SIG-M5 treated with dmso at 0.1 percent for 504 hours (cell line): ENCODE results near the gene TRIO.

Experiments used
- DNase-seq: peaks from one replicate; lab custom pipeline; 2025; ENCODE audit not compliant: unreplicated experiment; lab: John Stamatoyannopoulos, UW

TRIO gene

DNA sequence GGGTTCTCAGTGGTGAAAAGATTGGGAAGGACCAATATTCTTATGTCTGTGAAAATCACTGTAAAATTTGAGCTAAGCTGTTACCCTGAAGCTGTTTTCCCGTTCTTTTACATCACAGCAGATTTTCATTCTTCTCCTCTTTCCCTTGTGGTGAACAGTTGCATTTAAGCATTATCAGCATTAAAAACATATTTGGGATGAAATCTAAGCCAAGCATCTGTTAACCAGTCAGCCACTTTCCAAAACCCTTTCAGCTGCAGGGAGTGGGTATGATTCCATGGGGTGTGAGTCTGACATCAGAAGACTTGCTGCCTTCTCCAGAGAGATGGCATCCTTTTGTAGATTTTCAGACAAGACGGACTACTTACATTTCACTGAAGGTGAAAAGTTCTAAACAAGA is 97.2 kb downstream of the TRIO start:
- no peak for DNase-seq

DNA sequence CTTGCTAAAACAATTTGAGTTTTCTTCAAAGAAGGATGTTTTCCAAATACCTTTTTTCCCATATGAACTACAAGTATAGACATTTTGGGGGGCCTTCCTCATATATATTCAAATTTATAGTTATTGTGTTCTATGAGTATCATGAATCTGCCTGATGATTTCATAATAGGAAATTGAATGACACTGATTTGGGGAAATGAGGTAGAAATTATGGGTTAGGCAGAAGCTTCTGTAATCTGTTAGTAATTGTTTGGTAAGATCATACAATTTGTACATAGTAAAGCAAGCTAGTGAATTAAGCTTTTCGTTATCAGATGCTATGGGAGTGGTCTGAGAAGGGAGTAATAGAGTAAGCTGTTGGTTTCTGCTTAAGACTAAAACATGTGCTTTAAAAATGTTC is 98.0 kb downstream of the TRIO start:
- no peak for DNase-seq

DNA sequence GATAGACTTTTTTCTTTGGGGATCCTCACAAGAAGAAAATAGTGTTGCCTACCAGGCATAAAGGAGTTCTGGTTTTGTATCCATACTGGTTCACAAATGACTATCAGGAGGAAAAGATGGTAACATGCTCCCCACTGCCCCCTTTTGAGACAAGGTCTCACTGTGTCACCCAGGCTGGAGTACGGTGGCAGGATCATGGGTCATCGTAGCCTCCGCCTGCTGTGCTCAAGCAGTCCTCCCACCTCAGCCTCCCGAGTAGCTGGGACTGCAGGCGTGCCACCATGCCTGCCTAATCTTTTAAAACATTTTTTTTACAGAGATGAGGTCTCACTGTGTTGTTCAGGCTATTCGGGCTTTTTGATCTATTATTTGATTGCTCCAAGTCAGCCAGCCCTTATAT is 99.3 kb downstream of the TRIO start:
- DNase-seq = no peak

DNA sequence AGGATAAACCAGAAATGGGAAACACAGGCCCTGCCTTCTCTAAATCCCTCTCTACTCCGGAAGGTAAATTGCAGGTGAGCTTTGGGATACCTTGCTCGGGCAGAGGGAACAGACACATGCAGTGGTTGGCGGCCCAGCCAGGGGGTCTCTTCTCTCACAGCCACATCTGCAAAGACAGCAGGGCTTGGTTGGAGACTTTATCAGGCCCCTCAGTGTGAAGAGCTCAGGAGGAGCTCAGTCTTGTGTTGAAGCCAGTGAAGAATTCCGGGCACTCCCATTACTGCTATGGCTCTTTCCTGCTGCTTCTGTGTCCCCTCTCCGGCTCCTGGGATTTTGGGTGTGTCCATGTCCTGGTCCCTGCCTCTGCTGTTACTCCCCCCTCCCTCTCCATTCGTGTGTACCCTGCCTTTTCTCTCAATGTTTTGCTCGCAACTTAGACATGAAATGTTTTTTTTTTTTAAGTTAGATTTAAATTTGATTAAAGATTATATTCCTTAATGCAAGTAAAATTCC is 99.8 kb downstream of the TRIO start:
- DNase-seq = no peak

DNA sequence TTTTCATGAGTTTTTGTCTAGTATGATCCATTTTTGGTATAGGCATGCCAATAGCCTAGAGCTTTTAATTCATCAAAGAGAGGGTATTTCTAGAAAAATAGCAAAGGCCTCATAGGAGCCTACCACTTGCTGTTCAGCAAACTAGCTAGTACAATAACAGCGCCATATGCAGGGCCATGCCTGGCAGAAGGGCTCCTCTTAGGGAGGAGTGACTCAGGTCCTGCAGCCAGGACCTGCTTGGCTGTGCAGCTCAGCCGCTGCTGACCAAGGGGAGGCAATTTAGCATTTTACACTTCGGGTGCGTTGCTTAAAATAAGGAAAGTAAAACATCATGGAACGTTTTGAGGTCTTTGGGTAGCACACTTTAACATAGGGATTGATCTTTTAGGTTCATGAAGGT is 100.6 kb downstream of the TRIO start:
- DNase-seq = no peak

DNA sequence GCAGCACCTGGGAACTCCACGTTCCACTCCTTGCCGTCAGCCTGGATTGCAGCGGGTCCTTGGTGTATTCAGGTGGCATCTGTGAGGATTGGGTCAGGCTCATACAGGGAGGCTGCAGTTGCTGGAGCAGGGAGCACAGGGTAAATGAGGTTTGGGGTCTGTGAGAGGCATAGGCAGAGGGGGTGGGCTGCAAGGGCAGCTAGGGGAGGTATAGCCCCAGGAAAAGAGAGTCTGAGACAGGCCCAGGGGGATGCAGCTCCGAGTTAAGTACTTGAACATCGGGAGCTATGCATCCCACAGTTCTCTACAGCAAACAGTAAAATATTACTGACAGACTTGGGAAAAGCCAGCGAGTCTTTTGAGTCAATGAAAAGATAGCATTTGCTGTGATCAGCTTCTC is 101.6 kb downstream of the TRIO start:
- DNase-seq = no peak

DNA sequence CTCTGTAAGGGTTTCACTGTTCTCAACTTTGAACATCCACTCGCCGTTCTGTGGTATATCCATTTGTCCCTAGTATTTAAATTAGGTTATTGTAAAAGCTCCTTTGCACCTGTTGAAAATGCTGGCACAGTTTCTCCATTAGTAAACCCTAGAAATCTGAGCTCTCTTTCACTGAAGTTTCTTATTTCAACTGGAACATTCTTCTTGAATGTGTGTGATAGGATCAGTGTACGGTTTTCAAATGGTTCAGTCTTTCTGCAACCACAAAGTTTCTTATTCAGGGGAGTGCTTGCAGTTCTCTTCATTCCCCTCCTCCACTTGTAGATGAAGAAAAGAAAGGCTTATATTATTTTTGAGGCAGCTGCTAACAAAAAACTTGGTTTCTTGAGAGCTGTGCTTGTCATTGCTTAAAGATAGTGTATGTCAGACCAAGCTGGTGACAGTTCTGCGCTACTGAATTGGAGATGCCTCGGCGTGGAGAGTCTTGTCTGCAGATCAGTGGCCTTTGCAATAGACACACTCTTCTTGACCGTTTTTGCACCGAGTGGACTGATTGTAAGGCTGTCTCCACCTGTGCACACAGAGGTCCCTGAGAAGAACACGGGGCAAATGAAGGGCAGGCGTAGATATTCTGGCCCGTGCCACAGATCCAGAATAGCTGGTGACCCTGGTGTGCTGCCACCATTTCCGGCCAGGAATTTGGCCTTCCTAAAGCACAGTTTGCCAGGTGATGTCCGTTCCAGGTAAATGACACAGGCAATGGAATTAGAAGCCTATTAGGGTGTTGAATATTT is 102.2 kb downstream of the TRIO start:
- DNase-seq = no peak

DNA sequence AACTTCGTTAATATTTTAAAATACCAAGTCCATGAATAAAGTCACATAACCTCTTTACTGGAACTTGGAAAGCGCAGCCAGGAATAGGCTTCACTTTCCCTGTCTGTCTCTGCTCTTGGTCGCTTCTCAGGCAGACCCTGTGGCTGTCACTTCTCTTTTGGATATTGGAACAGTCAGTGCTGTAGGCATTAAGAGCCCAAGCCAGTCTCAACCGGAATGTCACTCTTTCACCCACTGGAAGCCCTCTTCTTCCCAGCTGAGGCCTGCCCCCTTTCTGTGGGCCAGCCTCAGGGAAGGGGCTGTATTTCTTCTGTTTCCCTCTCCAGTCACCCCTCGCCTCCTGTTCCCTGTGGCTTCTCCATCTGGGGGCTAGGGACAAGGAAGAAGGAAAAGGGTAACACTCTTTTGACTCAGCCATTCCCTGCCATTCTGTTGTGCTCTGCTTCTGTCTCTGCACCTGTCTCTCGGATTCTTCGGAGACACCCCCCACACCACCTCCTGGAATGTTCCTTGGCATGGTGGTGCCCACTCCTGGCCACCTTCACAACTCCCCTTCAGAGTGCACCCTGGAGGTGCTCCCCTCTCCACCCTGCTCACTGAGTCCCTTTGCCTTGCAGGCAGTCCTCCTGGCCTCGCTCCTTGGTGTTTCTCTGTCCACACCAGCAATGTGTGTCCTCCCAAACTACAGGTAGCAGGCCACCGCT is 103.4 kb downstream of the TRIO start:
- no peak for DNase-seq

DNA sequence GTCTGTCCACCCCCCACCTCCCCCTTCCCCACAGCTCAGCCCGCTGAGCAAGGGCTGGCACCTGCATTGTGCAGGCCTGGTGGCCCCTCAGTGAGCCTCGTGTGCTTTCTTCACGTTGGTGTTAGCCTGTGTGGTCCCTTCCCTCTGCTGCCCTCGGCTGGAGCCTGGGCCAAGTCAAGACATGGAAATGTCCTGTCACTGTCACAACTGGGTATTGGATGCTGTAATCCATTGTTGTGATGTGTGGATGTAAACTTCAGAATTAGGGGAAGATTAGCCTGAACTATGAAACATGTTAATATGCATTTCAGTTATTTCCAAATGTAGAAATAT is 103.9 kb downstream of the TRIO start:
- no peak for DNase-seq

DNA sequence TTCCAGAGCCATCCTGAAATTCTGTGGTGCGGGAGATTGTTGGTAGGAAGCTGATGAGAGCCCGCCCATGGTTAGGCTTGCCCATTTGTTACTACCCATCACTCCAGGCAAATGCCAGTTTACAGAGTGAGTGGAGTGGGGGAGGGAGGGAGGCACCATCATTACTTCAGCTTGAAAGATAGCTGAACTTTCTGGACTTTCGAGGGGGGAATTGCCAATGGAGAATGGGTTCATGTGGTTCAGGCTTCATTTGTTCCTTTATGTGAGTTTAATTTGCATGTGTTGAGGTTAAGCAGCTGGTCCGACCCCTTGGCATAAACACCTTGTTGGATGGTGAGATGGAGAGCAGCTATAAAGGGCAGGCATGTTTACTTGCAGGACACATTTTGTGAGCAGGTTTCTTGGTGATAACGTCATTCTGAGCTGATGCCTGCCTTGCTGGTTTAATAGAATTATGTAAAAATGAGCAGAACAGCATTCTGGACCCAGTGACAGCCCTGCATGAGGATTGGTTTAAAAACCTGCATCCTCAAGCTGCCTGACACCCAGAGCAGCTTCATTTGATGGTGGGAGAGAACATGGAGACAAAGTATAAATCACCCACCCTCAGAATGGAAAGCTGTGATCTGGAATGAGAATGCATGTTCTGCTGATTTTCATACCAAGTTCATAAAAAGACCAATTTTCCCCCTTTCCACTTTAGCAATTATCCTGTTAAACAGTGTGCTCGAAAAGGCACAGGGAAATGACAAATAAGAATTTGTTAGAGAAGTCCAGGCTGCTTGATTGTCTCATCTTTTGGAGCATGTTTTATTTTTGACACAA is 106.3 kb downstream of the TRIO start:
- no peak for DNase-seq

DNA sequence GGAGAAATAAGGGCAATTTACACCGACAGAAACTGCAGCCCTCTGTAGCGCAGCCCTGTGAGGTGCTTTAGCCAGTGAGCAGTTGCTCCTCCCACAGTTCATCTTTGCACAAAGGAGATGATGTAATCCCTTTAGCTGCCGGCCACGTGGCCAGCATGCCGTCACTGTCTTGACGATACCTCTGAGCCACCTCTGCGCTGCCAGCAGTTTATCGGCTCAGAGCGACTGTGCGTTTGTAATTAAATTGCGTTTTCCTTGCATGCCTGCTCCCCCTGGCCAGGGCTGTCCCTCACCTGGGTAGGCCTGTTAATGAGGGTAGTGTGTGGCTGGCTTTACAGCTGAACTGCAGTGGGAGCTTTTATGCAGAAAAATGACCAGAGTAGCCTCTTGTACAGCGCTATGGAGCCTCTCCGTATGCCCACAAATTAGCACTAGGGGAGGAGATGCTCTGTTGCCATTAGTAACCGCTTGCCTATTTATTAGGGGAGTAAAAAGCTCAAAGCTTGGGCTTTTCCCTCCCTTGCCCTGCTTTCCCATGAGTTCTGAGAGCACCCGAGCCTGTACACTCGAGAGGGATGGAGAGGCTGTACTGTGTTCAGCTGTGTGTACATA is 107.0 kb downstream of the TRIO start:
- DNase-seq = no peak

DNA sequence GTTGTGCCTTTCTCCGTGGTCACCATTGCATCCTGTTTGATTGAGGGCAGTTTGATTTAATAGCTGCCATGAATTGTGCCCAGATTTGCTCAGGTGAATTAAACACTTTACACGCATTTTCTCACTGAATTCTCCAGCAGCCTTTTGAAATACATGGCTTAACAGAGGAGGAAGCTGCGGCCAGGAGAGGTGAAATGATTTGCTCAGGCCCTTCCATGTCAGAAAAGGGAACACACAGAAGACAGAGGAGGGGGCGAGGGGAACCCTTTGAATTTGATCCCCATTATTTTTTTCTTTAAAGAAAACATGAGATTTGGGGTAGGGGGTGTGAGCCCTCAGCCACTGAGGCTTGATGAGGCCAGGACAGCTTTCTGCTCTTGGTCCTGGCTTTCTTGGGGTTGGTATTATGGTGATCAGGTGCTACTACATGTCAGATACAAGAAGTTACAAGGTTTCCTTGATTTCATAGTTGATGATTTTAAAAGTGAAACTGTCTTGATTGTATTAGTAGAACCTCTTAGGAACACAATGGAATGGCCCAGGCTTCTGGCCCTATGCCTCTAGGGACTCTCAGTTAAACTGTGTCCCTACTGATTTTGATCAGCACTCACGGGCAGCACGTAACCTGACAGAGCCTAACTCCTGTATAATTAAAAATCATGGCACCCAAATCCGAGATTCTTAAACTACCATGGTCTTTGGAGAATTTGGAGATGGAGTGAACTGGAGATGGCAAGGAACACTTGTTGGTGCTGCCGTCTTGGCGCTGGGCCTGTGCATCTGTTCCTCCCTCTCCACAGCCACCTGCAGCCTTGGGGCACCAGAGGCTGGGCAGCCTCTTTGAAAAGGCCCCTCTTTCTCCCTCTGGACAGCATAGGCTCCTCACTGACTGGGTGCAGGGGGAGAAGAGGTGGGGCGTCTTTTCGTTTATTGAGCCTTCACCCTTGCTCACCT is 107.9 kb downstream of the TRIO start:
- DNase-seq = no peak

DNA sequence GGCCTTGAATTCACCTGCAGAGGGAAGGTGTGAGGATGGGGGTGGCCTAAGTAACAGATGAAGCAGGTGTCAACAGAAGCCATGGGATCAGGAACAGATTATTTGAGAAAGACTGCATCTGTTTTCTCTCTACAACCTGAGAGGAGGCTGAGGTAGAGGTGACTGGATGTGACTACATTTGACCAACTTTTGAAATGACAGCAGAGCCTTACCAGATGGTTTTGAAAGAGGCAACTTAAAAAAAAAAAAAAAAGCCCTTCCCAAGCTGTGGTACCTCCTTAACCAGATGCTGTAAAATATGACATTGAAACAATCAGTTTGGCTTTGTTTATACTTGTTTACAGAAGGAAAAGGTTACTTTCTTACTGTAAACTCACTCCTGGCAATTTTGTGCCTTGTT is 108.6 kb downstream of the TRIO start:
- no peak for DNase-seq

DNA sequence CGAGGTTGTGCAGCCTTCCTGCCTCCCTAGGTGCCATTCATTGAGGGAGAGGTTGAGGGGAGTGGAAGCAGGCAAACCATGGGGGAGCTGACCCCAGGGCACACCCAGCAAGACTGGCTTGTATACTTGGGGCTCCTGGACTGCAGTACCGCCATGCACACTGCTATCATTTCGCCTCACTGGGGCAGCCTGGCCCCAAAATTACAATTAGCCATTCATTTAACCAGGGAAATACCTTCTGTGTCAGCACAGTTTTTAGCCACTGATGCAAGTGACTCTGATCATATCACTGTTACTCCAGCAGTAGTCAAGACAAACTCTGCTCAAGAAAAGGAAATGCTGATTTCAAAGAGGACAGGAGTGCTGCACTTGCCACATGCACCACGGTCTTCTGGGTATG is 109.7 kb downstream of the TRIO start:
- no peak for DNase-seq

DNA sequence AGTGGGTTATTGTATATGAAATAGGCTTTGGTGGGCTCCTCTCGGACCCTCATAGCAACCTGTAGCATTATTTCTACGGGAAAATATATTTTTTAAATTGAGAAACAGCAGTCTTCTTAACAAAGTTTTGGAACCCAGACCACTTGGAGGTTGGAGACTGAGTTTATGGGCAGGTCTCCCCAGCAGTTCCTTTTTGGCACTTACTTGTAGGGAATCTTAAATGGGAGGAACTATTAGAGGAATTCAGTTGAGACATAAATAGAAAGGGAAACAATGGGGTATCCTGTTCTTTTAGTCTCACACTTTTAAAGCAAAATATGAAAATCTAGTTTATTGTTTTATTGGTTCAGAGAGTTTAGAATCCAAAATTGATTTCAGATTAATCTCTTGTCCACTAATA is 111.5 kb downstream of the TRIO start:
- no peak for DNase-seq

DNA sequence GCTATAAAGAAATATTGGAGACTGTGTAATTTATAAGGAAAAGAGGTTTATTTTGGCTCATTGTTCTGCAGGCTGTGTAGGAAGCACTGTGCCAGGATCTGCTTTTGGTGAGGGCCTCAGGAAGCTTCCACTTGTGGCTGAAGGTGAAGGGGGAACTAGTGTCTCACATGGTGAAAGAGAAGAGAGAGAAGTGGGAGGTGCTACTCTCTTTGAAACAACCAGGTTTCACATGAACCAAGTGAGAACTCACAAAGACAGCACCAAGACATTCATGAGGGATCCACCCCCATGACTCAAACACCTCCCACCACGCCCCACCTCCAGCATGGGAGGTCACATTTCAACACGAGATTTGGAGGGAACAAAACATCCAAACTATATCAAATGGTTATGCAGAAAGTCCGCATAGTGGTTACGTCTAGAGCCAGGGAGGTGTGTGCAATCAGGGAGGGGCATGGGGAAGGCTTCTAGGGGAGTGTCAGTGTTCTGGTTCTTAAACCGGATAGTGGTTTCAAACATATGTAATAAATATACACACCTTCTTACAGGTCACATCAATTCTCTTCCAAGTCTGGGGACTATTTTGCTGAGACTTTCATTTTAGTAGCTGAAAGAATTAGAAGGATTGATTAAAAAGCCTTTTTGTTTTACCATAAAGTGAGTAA is 113.0 kb downstream of the TRIO start:
- DNase-seq = no peak

DNA sequence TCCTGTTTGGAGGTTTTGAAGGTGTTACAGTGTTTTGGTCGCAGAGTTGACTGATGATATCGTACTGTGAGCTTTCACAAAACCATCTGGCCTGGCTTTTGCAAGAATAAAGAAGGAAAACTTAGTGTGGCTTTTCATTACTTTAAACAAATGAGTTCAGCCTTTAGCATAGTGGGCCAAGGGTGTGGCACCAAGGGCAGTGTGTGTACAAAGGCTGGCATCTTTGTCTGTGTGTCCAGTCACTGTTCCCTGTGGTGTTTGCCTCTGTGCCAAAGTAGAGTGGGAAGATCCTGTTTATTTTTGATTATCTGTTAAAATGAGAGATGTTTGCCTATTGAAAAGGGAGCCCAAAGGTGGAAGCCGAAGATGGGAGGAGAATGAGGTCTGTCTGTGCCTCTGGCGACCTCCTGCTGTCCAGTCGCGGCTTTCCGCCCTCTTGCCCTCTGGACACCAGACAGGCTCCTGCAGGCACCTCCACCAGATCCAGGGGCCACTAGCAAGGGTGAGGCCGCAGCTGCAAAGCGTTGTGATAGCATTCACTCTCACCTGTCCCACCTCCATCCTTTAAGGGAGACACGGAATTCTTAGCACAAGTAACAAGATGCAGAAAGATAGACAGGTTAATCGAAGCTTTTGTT is 113.7 kb downstream of the TRIO start:
- no peak for DNase-seq

DNA sequence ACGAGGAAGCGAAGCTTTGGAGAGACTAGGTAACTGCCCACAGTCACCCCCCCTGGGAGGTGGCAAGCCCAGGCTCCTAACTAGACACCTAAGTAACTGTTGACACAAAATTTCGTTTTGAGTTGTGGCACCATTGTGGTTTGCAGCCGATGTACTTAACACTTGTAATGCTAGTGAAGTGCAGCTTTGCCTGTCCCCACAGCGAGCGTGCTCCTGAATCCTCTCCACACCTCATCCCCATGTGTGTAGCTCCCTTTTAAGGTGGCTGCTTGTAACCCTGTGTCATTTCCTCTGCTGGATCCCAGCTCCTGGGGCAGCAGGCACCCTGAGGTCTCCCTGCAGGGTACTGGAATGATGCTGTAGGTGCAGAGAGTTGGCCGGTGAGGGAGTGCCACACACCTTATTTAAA is 114.9 kb downstream of the TRIO start:
- DNase-seq = no peak

DNA sequence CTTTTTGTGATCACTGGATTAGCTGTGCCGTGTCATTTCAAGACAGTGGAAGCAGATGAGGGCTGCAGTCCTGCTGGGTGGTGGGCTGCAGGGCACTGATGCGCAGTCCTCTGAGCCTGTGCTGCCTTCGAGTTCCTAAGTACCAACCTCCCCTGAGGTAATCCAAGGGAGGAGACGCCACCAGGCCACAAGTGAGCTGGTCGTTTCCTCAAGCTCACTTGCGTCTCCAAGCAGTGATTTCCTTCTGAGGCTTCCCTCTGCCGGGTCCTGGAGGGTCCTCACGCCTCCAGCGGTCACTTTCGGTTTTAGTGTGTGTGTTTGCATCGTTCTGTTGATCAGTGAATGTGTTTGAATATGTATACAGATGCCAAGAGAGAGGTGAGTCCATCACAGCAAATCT is 115.7 kb downstream of the TRIO start:
- no peak for DNase-seq
